Adrenal gland (tissue), 12 donors: ENCODE measurements around the gene MSRB3. TPM values are rescaled to one million over a fixed set of nuclear protein-coding genes. Genes with fewer than 3 reads are reported as not detected.
A peak's percentile ranks its signal among the peaks of the same experiment; 100 is the strongest.

Experiments used
- DNase-seq, 7 donors: peaks; one replicate each; pipeline ENCODE4 v3.0.0-alpha.2; 2019 to 2020
- H3K27ac ChIP-seq, 5 donors: fragments of 200-600 bp; sonication (generic) in 4 of 5; 1 replicate in 3 of 5; 2 replicates in 2 of 5; pipeline versions ENCODE4 v1.5.1 to v1.8.0; 2016 to 2020; ENCODE audit warnings: mild to moderate bottlenecking in 1 of 5
- H3K27me3 ChIP-seq: fragments of 200-600 bp; 2 replicates; pipeline ENCODE4 v1.8.0; 2021
- H3K36me3 ChIP-seq, 2 donors: fragments of 200-600 bp; replicated peaks in 1 of 2; 1 replicate in 1 of 2; 2 replicates in 1 of 2; pipeline versions ENCODE4 v1.5.1 to v1.8.0; 2018 to 2022
- H3K4me1 ChIP-seq, 2 donors: fragments of 200-600 bp; replicated peaks in 1 of 2; 1 replicate in 1 of 2; 2 replicates in 1 of 2; pipeline versions ENCODE4 v1.5.1 to v1.8.0; 2018 to 2021
- H3K4me3 ChIP-seq, 4 donors: fragments of 200-600 bp; sonication (generic) in 3 of 4; one replicate each; pipeline ENCODE4 v1.5.1; 2016 to 2018
- H3K9me3 ChIP-seq, 3 donors: fragments of 200-600 bp; sonication (generic) in 1 of 3; replicated peaks in 1 of 3; 1 replicate in 2 of 3; 2 replicates in 1 of 3; pipeline versions ENCODE4 v1.5.1 to v1.8.0; 2016 to 2021
- CTCF ChIP-seq, 6 experiments: fragments of 450-650 bp in 4 of 6; fragments of 200-600 bp in 2 of 6; sonication (generic) in 1 of 6; IDR thresholded peaks; 1 replicate in 5 of 6; 2 replicates in 1 of 6; pipeline versions ENCODE4 v1.5.1 to v1.8.0; 2016 to 2021; ENCODE audit warnings: antibody characterized with exemption in 6 of 6, mild to moderate bottlenecking in 2 of 6, moderate library complexity in 1 of 6
- POLR2A ChIP-seq, 2 donors: fragments of 450-650 bp; IDR thresholded peaks; one replicate each; pipeline ENCODE4 v1.6.1; 2017; ENCODE audit warnings: antibody characterized with exemption in 2 of 2, mild to moderate bottlenecking in 2 of 2, moderate library complexity in 1 of 2
- WGBS, 4 donors: extraction: QIAGEN DNeasy Blood & Tissue Kit in 2 of 4; methylation state at CpG; one replicate each; pipeline versions ENCODE4 v1.1.5 to v1.1.7; 2013 to 2017; 5-methylcytosine and 5-hydroxymethylcytosine counted together
- intact Hi-C, 2 donors: fragments of 100-400 bp; cut with DNase I; formaldehyde crosslinking; loops; one replicate each; pipeline versions ENCODE4 v1.14.1 to v1.15.0; 2022 to 2023
- polyA plus RNA-seq, 3 donors: library from polyadenylated mRNA; stranded (reverse); fragments of 200-250 nt in 2 of 3; fragments of 350-450 nt in 1 of 3; fragmentation: Illumina TruSeq in 1 of 3; extraction: RNeasy Lipid Tissue Mini Kit (QIAGEN cat#74804) in 1 of 3; gene quantifications; one replicate each; pipeline ENCODE4 v1.2.3, GENCODE V29; 2013 to 2014
- total RNA-seq, 9 donors: library from RNA; depleted of rRNA in 4 of 9; stranded (reverse); fragments of >200 nt in 4 of 9; fragments of 120-200 nt in 1 of 9; fragmentation: NEBNext Ultra II Directional in 1 of 9; extraction: Animal tissue kit (Norgen Biotek cat#: 25700) in 1 of 9; gene quantifications; one replicate each; pipeline versions ENCODE4 v1.1.0 to v1.2.4, GENCODE V29; 2013 to 2023
- donor health status: healthy with polysubstance abuse.
- donor health status: Bipolar disorder and iron deficiency.
- donor health status: DM: yes; HTN: yes; CAD: no.
- donor health status: DM: no; HTN: no; CAD: no.
- donor health status: DM: no; HTN: no; CAD: no.
- donor health status: DM: yes; HTN: yes; CAD: no.

Gene MSRB3
- total and polyA plus RNA-seq, 12 donors: 5.5 to 23.8 (median 9.7) TPM

DNA sequence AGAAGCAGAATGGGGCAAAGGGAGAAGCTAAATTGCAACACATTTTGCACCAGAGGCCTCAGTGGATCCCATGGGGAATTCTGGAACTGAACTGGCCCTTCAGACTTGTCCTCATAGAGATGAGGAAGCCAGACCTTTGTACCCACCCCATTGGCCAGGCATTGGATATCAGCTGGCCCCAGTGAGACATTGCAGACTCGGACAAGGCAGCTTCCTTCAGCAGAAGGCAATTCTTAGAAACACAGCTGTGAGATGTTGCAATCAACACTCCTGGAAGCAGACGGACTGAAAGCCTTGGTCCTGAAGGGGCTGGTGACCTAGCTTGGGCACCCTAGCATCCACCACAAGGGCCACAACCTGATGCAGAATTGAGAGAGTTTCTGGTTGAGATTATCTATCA lies 218.1 kb downstream of the MSRB3 start:
- no peak overlapping the region for H3K4me3 ChIP-seq
- peak in 4 of 7 donors; percentile 7 to 56 (median 28) for DNase-seq
- H3K27me3 ChIP-seq: no peaks in the 10 kb centered on the region
- intact Hi-C loops: no loop called here
- no peaks in the 10 kb centered on the region for H3K9me3 ChIP-seq
- H3K36me3 ChIP-seq: no peaks in the 10 kb centered on the region
- peaks cover 0 to 9% of the 10 kb centered on the region in 2 donors for H3K4me1 ChIP-seq
- no peak for TF ChIP-seq CTCF (IDR thresholded peaks at IDR 0.05)
- TF ChIP-seq POLR2A (IDR thresholded peaks at IDR 0.05): no peak
- no peak overlapping the region for H3K27ac ChIP-seq
- 20 to 27% (median 22%) methylated on average over 2 of the region's 2 CpGs for whole genome bisulfite sequencing, 4 donors

DNA sequence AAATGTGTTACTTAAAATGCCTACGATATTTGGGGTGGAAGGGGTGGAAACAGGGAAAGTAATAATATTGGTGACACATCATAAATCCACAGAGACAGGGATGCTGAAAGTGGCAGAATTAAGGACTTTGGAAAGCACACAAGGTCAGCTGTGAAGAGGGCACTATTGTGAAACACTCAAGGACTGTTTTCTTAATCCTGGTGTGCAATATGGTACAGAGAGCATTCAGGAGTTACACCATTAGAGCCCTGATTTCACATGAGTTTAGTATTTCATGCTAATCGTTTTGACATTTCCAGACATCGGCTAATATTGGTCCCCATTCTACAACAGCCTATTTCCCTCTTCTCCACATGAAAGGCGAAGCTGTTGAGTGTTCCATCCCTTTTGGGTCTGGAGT lies 219.2 kb downstream of the MSRB3 start:
- WGBS, 4 donors: 63 to 72% (median 70%) methylated on average over 4 of the region's 4 CpGs
- DNase-seq: no peak
- no peaks in the 10 kb centered on the region for H3K27me3 ChIP-seq
- no peak overlapping the region for H3K4me3 ChIP-seq
- H3K4me1 ChIP-seq: peaks cover 0 to 9% of the 10 kb centered on the region in 2 donors
- H3K9me3 ChIP-seq: no peaks in the 10 kb centered on the region
- no peaks in the 10 kb centered on the region for H3K36me3 ChIP-seq
- intact Hi-C loops: no loop called here
- no peak for TF ChIP-seq CTCF (IDR thresholded peaks at IDR 0.05)
- no peak for TF ChIP-seq POLR2A (IDR thresholded peaks at IDR 0.05)
- H3K27ac ChIP-seq: no peak overlapping the region

- 90 to 96% (median 93%) methylated on average over 7 of the region's 7 CpGs for WGBS, 4 donors
Measured at GRCh38 chr12:65499167-65499566, 220.7 kb downstream of the MSRB3 start.

GRCh38 chr12:65500091-65500900 lies 221.8 kb downstream of the MSRB3 start:
- Histone ChIP-seq H3K36me3 (no peaks in the 10 kb centered on the region), H3K27ac (no peak overlapping the region), H3K4me1 (peaks cover 0 to 9% of the 10 kb centered on the region in 2 donors), H3K4me3 (no peak overlapping the region), H3K27me3 (no peaks in the 10 kb centered on the region), H3K9me3 (no peaks in the 10 kb centered on the region)
- DNase-seq: no peak
- 36 to 52% (median 43%) methylated on average over 7 of the region's 7 CpGs for WGBS, 4 donors
- intact Hi-C loops: no loop called here
- TF ChIP-seq CTCF (IDR thresholded peaks at IDR 0.05): no peak
- no peak for TF ChIP-seq POLR2A (IDR thresholded peaks at IDR 0.05)

More at GRCh38 chr12:65499167-65499566, 220.7 kb downstream of the MSRB3 start:
- TF ChIP-seq POLR2A (IDR thresholded peaks at IDR 0.05): no peak
- TF ChIP-seq CTCF (IDR thresholded peaks at IDR 0.05): no peak
- Histone ChIP-seq H3K9me3 (no peaks in the 10 kb centered on the region), H3K36me3 (no peaks in the 10 kb centered on the region), H3K27me3 (no peaks in the 10 kb centered on the region), H3K4me1 (peaks cover 0 to 9% of the 10 kb centered on the region in 2 donors), H3K4me3 (no peak overlapping the region), H3K27ac (no peak overlapping the region)
- DNase-seq: no peak
- intact Hi-C loops: no loop called here
